Measurements from ENCODE around the gene ATG7. TPM values are rescaled to one million over a fixed set of nuclear protein-coding genes. Genes with fewer than 3 reads are reported as not detected.
"Not testable (repeated sequence)": the region's sequence is repeated elsewhere in the genome, so short reads cannot be mapped to it uniquely, and the experiment has no call there.

ATG7 gene
- total RNA-seq, 1 donor from 2014 or later = 61.7 TPM

DNA sequence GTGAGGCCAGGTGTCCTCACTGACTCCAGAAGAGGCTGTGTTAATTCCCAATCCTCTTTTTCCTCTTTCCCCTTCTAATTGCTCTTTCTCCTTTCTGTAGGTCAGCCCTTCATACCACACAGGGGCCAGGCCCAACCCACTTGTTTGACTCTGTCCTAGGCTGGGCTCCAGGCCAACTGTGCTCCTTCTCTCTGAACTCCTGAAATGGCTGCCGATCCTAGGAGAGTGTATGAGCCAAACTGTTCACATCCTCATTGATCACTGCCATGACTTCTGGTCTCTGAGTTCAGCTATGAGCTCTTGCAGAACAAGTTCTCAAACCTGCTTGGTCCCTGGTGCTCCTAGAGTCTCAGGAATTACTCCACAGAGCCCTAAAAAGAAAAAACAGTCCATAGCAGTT lies 226.4 kb downstream of the ATG7 start:
- no peak overlapping the region for H3K4me3 ChIP-seq
- ATAC-seq = peak; percentile 77 to 83
- H3K9me3 ChIP-seq = no peaks in the 10 kb centered on the region
- TF ChIP-seq, protein P1, sequence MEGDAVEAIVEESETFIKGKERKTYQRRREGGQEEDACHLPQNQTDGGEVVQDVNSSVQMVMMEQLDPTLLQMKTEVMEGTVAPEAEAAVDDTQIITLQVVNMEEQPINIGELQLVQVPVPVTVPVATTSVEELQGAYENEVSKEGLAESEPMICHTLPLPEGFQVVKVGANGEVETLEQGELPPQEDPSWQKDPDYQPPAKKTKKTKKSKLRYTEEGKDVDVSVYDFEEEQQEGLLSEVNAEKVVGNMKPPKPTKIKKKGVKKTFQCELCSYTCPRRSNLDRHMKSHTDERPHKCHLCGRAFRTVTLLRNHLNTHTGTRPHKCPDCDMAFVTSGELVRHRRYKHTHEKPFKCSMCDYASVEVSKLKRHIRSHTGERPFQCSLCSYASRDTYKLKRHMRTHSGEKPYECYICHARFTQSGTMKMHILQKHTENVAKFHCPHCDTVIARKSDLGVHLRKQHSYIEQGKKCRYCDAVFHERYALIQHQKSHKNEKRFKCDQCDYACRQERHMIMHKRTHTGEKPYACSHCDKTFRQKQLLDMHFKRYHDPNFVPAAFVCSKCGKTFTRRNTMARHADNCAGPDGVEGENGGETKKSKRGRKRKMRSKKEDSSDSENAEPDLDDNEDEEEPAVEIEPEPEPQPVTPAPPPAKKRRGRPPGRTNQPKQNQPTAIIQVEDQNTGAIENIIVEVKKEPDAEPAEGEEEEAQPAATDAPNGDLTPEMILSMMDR (IDR thresholded peaks at IDR 0.05) = no peak
- H3K4me1 ChIP-seq = peaks cover 19% of the 10 kb centered on the region
- no peaks in the 10 kb centered on the region for H3K27me3 ChIP-seq (ENCODE audit: low read depth)
- intact Hi-C loops (cut with DNase I) = no loop called here
- no peaks in the 10 kb centered on the region for H3K36me3 ChIP-seq
- no peak overlapping the region for H3K27ac ChIP-seq
- DNase-seq = peak; percentile 72

DNA sequence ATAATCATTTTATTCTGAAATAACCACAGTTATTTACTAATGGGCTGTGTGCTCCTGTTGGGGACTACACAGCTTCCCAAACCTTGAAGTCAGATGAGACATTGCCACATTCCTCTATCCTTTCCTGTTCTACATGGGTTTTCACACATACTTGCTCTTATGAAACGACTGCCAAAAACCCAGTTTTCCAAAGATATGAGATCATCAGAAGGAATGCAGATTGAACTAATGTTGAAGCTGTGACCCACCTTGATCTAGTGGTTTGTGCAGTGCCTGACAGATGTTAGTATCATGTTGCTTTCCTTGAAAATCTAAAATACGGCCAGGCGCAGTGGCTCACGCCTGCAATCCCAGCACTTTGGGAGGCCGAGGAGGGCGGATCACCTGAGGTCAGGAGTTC lies 226.9 kb downstream of the ATG7 start:
- Histone ChIP-seq H3K36me3 (no peaks in the 10 kb centered on the region), H3K4me1 (peaks cover 19% of the 10 kb centered on the region), H3K9me3 (no peaks in the 10 kb centered on the region), H3K27ac (no peak overlapping the region), H3K4me3 (no peak overlapping the region), H3K27me3 (ENCODE audit: low read depth) (no peaks in the 10 kb centered on the region)
- DNase-seq (no peak), ATAC-seq (peak; percentile 35 to 57)
- intact Hi-C loops (cut with DNase I) = no loop called here
- TF ChIP-seq, protein P1 (IDR thresholded peaks at IDR 0.05) = no peak

DNA sequence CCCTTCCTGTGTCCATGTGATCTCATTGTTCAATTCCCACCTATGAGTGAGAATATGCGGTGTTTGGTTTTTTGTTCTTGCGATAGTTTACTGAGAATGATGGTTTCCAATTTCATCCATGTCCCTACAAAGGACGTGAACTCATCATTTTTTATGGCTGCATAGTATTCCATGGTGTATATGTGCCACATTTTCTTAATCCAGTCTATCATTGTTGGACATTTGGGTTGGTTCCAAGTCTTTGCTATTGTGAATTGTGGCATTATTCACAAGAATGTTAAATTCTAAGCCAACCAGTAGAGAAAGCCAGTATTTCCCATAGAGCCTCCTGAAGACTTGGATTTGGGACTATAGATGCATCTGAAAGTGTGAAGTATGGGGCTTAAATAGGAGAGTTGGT lies 230.2 kb downstream of the ATG7 start:
- H3K27ac ChIP-seq; H3K4me3 ChIP-seq; intact Hi-C loops (cut with DNase I); ATAC-seq; DNase-seq; H3K36me3 ChIP-seq; H3K27me3 ChIP-seq (ENCODE audit: low read depth); H3K9me3 ChIP-seq: not testable (repeated sequence)
- peaks cover 19% of the 10 kb centered on the region for H3K4me1 ChIP-seq

DNA sequence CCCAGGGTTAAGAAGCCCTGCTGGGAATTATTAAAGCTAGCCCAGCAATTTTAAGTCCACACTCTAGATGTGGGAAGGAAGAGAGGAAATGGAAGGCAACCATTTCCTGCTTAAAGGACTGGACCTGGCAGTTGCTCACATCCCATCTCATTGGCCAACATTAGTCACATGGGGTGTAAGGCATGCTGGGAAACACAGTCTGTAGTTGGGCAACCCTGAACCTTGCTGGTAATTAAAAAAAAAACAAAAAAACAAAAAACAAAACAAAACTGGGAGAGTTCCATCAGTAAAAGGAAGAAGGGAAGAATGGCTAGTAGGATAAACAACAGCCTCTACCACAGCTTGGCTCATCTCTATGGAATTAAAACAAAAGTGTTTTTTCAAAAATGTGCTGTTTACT lies 235.5 kb downstream of the ATG7 start:
- TF ChIP-seq, protein P1 (IDR thresholded peaks at IDR 0.05) = no peak
- Histone ChIP-seq H3K4me3 (no peak overlapping the region), H3K27me3 (ENCODE audit: low read depth) (no peaks in the 10 kb centered on the region), H3K36me3 (no peaks in the 10 kb centered on the region), H3K4me1 (peaks cover 43% of the 10 kb centered on the region), H3K9me3 (no peaks in the 10 kb centered on the region), H3K27ac (peak overlapping the region; percentile 59)
- ATAC-seq = no peak
- no peak for DNase-seq
- intact Hi-C loops (cut with DNase I) = no loop called here

DNA sequence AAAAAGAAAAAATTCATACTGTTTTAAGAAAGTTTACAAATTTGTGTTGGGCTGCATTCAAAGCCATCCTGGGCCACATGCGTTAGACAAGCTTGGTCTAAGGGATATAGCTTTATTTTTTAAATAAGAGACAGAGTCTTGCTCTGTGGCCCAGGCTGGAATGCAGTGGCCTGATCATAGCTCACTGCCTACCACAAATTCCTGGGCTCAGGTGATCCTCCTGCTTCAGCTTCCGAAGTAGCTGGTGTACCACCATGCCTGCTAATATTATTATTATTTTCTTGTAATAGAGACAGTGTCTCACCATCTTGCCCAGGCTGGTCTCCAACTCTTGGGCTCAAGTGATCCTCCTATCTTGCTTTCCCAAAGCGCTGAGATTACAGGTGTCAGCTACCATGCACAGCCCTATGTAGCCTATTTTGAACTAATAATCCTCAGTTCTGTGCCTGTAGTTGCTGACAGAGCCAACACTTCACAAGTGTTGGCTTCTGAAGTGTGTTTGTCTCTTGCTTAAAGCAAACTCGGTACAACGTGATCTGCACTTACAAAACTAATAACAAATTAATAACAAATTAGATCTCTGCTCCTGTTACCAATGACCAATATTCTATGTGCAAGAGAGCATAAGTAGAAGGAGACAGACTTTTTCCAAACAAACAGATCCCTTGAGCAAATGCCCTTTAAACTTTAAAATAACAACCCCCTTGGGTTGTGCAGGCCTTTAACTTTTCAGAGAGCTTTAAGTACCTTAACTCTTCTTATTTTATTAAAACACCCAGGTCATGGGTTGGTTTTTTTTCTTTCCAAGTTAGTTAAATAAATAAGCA lies 236.4 kb downstream of the ATG7 start:
- peak overlapping the region; percentile 2 for H3K4me3 ChIP-seq
- peaks cover 47% of the 10 kb centered on the region for H3K4me1 ChIP-seq
- intact Hi-C loops (cut with DNase I) = no loop called here

More for the DNA sequence above, 236.4 kb downstream of the ATG7 start:
- DNase-seq = no peak
- Histone ChIP-seq H3K9me3 (no peaks in the 10 kb centered on the region), H3K36me3 (no peaks in the 10 kb centered on the region), H3K27me3 (ENCODE audit: low read depth) (no peaks in the 10 kb centered on the region), H3K27ac (peak overlapping the region; percentile 59)
- ATAC-seq = peak; percentile 41 to 68
- TF ChIP-seq, protein P1 (IDR thresholded peaks at IDR 0.05) = no peak

Measured in lower lobe of right lung (tissue), 2 donors.